HT-29 (cell line): ENCODE measurements around the gene FOXK2. TPM values are rescaled to one million over a fixed set of nuclear protein-coding genes. Genes with fewer than 3 reads are reported as not detected.
"Not testable (repeated sequence)": the region's sequence is repeated elsewhere in the genome, so short reads cannot be mapped to it uniquely, and the experiment has no call there.

Experiments
- DNase-seq: peaks from one replicate; pipeline ENCODE4 v3.0.0-alpha.2; 2015; ENCODE audit warnings: low spot score
- total RNA-seq: library from RNA; depleted of rRNA; stranded (reverse); fragments of >200 nt; shearing (Covaris generic); gene quantifications from 2 replicates; pipeline ENCODE4 v1.2.3, GENCODE V29; 2014

Gene FOXK2
- total RNA-seq, 1 experiment from 2014 or later, result 58.1 TPM

DNA sequence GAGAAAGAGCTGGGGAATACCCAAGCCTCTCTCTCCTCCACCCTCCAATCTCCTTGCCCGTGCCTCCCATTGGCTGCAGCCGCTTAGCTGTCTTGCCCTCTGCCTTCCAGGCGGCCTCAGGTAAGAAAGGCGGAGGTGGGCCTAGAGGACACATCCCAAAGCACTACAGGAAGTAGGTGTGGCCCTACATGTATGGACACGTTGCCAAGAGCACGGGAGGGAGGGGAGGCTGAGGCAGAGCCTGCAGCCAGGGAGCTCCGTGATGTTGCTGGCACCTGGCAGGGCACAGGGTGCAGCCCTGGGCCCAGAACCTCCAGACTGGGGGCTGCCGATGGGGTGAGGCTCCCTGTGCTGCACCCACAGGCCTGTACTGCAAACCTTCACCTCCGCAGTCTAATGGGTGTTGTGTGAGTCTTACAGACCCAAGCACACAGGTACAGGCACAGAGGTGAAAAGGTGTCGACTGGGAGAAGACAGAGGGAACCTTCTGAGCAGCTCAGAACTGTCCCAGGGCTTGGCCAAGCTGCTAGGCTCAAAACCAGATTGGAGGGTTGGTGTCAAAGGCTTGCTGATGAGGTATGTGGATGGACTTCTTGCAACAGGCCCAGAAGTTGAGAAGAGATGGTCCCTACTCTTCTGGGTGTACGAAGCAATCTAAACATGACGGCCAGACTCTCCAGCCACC is 23.5 kb upstream of the FOXK2 start:
- DNase-seq, result peak; percentile 58

DNA sequence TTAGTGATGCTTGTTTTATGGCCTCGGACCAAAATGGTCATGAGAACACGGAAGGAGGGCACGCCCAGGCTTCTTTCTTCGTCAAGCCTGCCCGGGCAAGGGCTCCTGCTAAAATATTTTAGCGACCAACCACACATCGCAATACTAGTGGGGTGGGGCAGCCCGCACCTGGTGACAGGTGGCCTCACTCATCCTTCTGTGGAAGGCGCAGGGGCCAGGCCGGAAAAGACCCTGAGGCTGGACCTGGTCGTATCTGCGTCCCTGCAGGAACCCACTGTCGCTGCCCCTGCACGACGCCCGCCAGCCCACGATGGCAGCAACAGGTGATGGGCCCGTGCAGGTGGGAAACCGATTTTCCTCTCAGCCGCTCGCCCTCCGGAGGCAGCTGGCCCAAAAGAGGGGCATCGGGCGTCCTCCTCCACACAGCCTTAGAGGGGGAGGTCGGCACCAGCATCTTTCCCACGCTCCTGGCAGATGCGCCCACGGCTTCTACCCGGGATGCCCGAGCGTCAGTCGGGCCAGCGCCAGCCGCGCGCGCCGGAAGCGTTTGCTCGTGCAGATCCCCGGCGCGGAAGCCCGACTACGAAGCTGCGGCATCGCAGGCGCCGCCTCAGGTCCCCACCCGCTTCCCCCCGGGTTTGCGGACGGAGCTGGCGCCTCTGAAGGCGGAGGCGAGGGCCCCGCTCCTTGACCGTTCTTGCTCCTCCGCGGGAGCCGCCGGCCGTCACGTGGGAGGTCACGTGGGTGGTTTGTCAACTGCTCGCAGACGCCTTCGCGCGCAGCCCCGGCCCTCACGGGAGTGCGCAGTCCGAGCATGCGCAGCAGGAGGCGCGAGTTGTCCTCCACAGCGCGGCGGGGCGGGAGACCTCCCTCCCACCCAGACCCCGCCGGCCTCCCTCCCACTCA is 22.8 kb upstream of the FOXK2 start:
- peak; percentile 84 for DNase-seq

DNA sequence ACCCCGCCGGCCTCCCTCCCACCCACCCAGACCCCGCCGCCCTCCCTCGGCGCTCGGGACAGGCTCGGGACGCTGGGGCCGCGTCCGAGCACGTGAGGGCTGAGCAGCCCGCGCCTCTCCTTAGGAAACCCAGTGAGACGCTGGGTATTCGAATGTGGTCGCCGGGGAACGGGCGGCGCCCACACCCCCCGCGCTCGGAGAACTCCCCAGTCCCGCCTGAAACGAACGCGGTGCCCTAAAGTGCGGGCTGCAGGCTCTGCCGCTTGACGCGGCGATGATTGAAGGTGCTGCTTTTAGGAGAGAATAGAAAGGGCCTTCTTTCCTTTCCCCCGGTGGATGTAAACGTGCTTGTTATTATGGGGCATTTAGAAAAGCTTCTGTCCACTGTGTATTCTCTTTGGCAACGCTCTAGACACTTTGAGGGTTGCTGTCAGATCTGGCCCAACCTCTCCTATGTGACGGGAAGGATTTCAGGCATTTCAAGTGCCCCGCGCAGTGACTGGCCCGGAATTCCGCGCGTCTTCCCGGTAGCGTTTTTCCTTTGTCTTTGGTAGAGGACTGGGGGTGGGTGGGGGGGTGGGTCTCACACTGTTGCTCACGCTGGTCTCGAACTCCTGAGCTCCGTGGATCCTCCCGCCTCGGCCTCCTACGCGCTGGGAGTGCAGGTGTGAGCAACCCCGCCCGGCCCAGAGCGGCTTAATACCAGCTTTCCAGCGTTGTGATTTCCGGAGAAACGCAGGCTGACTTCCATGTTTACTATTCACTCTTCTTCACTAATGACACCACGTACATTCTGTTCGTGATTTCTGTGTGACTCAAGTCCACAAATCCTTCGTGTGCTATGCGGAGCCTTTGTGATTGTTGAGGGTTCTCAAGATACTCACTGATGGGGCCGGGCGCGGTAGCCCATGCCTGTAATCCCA is 21.8 kb upstream of the FOXK2 start:
- peak; percentile 42 for DNase-seq

DNA sequence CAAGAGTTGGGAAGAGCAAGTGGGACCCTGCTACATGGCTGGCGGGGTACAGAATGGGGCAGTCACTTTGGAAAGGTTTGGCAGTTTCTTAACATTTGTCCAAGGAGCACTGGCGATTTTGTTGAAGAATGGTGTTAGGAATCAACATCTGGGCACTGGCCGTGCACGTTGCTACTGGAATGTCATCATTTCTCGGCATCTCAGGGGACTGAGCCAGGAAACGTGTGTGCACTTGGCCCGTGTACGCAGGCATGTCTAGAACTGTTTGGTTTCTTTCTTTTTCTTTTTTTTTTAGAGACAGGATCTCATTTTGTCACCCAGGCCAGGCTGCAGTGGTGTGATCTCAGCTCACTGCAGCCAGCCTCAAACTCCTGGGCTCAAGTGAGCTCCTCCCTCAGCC is 17.3 kb upstream of the FOXK2 start:
- DNase-seq, result no peak

DNA sequence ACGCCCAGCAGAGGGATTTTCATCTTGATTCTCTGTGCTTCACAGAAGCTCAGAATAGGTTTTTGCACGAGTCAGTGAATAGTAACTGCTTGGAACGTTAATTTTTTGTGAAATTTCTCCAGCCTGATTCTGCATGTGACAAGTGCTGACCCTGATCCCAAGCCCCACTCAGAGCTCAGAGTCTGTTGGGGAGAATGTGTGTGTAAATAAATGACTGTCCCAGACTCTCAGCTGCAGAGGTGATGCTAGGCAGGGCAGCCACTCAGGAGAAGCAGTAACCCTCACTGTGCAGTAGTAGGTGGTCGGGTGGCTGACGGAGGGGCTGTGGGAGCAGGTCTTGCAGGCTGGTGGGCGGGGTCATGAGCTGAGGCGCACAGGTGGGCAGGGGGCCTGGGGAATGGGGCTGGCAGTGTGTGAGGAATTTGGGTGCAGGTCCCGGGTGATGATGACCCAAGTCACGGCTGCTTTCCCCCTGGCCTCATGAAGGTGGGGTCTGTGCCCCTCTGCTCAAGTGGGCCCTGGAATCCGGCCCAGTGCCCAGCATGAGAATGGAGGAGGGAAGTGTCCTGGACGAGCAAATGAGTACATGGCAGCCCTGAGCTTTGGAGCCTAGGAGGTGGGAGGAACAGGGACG is 16.3 kb upstream of the FOXK2 start:
- DNase-seq, result no peak

DNA sequence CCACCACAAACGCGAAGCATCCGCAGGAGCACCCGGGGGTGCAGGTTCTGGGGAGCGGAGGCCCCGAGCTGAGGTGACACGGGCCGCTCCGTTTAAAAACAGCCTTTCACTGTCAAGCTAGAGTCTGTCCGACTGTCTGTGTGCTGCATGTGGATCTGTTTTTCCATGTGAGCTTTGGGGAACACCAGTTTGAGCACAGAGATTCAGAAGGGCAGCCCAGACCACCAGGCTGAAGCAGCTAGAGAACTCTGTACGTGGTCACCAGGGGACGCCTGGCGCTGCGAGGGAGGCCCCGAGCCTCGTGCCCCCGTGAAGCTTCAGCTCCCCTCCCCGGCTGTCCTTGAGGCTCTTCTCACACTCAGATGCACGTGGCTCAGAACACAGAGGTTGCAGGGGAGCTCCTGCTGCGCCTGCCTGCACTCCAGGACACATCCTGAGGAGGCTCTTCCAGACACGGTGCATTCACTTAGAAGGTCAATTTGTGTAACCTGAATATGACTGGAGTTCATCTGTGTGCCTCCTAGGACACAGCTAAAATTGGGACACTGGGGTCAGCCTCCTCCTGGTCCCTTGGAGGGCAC is 15.7 kb upstream of the FOXK2 start:
- no peak for DNase-seq

DNA sequence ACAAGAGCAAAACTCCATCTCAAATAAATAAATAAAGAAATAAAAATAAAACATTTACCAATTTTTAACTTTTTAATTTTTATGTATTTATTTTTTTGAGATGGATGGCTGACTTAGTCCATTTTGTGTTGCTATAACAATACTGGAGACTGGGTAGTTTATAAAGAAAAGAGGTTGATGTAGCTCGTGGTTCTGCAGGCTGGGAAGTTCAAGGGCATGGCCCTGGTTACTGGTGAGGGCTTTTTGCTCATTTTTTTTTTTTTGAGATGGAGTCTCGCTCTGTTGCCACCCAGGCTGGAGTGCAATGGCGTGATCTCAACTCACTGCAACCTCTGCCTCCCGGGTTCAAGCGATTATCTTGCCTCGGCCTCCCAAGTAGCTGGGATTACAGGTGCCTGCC is 14.2 kb upstream of the FOXK2 start:
- no peak for DNase-seq

DNA sequence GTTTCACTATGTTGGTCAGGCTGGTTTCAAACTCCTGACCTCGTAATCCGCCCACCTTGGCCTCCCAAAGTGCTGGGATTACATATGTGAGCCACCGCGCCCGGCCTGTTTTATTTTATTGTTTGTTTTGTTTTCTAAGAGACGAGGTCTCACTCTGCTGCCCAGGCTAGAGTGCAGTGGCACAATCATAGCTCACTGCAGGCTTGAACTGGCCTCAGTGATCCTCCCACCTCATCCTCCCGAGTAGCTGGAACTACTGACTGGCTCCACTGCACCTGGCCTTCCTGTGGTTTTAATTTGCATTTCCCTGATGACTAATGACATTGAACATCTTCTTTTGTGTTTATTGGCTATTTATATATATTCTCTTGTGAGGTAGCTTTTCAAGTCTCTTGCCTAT is 13.1 kb upstream of the FOXK2 start:
- DNase-seq, result not testable (repeated sequence)

DNA sequence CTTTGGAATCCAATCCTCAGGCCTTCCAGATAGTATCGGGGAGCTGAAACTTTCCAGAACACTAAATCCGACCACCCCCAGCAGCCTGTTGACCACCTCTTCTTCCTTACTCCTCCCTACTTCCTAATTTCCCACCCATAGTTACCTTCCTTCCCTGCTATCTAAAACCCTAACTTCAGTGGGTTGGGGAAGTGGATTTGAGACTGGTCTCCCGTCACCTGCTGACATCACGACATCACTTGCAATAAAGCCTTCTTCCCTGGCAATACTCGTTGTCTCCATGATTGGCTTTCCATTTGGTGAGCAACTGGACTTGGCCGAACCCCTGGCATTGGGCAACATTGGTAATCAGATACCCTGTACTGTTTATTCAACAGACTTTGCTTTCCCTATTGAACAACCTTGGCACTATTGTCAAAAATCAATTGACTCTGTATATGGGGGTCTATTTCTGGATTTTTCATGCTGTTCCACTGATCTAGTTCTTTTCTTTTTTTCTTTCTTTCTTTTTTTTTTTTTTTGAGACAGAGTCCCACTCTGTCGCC is 11.8 kb upstream of the FOXK2 start:
- DNase-seq, result no peak

DNA sequence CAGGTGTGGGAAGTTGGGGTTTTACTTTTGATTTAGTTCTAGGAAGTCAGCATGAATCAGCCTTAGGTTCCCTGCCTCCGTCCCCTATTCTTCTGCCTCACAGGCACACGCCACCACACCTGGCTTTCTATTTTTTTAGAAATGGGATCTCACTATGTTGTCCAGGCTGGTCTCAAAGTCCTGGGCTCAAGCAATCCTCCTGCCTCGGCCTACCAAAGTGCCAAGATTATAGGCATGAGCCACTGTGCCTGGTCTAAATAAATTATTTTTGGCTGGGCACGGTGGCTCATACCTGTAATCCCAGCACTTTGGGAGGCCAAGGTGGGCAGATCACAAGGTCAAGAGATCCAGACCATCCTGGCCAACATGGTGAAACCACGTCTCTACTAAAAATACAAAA is 7.9 kb upstream of the FOXK2 start:
- DNase-seq, result not testable (repeated sequence)

DNA sequence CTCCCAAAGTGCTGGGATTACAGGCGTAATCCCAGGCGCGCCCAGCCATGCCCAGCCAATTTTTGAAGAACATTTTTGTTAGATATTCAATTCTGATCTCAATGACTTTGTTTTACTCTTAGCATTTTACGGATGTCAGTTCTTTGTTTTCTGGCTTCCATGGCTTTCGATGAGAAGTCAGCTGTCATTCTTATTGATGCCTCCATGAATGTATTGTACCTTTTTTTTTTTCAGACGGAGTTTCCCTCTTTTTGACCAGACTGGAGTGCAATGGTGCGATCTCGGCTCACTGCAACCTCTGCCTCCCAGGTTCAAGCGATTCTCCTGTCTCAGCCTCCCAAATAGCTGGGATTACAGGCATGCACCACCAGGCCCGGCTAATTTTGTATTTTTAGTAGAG is 5.7 kb upstream of the FOXK2 start:
- DNase-seq, result not testable (repeated sequence)

DNA sequence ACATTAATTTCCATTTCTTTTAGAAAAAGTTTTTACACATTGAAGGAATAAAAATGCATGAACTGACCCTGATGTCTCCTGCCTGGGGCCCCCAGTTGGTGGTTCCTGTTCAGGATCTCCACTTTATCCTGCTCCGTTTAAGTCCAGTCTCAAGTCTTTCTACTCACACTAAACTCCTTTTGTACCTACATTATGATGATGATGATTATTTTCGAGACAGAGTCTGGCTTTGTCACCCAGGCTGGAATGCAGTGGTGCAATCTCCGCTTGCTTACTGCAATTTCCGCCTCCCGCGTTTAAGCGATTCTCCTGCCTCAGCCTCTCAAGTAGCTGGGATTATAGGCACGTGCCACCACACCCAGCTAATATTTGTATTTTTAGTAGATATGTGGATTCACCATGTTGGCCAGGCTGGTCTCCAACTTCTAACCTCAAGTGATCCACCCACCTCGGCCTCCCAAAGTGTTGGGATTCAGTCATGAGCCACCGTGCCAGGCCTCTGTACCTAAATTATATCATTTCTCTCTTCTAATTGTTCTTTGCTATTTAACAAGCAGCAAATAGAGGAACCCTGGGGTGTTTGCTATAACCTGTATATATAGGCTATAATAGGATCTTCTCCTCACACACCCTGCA is 2.2 kb upstream of the FOXK2 start:
- no peak for DNase-seq

DNA sequence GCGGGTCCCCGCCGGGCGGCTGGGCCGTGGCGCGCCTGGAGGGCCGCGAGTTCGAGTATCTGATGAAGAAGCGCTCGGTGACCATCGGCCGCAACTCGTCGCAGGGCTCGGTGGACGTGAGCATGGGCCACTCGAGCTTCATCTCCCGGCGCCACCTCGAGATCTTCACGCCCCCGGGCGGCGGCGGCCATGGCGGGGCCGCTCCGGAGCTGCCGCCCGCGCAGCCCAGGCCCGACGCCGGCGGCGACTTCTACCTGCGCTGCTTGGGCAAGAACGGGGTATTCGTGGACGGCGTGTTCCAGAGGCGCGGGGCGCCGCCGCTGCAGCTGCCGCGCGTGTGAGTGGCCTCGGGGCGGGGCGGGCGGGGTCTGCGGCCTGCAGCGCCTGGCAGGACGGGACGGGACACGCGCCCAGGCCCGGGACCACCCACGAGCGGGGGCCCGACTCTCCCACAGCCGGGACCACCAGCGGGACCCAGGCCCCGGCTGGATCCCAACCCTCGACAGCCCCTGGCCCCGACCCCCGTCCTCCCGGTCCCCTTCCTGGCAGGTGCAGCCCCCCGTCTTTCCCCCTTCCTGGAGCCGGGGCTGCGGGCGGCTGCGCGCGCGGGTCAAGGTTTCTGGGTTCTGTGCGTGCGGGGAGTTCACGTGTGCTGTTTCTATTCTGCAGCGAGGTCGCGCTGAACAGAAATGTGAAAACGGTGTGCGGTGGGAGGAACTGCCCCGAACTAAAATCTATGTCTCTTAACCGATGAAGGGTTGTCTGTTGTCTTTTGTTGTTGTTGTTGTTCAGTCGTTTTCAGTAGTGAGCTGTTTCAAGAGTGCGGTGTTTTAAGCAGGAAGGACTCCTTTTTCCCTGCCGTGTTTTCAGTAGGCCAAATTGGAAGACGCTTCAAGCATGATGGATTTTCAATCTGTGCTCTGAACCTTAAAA is 705 bp downstream of the FOXK2 start:
- no peak for DNase-seq

DNA sequence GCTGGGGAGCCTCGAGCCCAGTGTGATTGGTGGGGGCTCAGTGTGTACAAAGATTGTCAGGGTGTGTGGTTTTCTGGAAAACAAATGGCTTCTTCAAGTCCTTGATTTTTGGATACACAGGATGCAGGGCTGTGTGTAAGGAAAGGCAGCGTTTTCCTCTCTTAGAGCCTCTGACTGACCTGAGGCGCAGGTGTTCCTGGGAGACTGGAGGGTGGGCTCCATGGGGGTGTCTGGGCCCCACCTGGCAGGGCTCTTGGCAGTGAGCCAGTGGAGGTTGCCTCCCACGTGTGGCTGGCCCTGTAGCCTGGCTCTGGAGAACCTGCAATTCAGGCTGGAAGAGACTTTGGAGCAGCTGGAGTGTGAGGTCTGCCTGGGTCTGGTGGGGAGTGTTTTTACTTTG is 5.0 kb downstream of the FOXK2 start:
- no peak for DNase-seq

DNA sequence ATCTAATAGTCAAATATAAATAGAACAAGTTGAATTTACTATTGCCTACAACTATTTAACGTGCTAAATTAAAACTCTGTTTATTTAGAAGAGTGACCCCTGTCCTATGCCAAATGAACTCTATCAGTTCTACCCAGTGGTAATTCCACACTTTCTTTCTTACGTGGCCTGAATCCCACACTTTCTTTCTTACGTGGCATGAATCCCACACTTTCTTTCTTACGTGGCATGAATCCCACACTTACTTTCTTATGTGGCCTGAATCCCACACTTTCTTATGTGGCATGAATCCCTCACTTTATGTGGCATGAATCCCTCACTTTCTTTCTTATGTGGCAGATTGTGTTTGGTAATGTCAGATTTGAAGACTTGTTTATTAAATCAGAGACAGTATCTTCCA is 6.2 kb downstream of the FOXK2 start:
- DNase-seq, result no peak

DNA sequence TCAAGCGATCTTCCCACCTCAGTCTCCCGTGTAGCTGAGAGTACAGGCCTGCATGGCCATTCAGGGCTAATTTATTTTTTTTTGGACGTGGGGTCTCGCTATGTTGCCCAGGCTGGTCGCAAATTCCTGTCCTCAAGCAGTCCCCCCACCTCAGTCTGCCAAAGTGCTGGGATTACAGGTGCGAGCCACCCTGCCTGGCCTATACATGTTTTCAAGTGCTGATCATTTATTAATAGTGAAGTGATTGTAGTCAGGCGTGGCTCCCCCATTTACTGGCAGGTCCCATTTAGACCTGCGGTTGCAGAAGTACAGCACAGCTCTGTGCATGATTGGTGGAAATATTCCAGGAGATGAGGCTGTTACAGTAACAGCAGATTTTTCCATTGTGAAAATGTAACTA is 8.4 kb downstream of the FOXK2 start:
- DNase-seq, result no peak

DNA sequence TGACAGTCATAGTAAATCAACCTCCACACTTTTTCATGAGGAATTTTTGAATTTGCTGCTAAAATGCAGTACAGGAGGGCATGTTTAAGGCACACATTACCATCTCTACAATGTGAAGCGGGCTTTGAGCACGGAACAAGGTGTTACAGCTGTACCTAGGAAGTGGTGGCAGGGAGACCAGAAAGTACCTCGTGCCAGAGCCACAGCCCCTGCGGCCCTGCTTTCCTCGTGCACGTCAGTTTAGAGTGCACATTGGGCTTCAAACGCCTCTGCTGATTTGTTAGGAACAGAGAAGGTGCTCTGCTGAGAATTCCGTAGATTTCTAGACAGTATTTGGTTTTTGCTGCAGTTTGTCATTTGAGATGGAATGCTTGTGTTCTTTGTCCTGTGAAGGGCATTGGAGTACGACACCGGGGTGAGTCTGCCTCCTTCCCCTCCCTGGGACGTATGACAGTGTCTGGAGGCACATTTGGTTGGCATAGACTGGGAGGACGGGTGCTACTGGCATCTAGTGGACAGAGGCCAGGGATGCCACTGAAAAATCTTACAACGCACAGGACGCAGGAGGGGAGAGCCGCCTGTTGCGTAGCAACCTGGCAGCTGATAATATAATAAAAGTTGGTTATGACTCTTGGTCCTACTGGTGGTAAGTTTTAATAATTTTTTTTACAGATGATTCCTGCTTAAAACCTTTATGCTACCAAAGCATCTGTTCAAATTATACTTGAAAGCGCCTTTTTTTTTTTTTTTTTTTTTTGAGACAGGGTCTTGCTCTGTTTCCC is 9.1 kb downstream of the FOXK2 start:
- peak; percentile 90 for DNase-seq

DNA sequence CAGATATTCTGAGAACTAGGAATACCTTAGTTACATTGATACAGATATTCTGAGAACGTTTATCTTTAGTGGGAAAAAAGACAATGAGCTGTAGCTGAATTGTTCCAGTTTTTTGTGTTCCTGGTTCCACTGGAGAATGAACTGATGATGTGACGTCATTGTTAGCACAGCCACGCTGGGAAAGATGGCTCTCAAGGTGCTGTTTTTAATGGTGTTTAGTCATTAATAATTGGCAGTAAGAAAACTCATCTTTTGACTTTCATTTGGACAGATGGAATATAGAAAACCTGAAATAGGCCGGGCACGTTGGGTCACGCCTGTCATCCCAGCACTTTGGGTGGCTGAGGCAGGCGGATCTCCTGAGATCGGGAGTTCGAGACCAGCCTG is 10.4 kb downstream of the FOXK2 start:
- DNase-seq, result no peak
